ENCODE measurements around the gene NHSL1.

NHSL1 gene, protein sequence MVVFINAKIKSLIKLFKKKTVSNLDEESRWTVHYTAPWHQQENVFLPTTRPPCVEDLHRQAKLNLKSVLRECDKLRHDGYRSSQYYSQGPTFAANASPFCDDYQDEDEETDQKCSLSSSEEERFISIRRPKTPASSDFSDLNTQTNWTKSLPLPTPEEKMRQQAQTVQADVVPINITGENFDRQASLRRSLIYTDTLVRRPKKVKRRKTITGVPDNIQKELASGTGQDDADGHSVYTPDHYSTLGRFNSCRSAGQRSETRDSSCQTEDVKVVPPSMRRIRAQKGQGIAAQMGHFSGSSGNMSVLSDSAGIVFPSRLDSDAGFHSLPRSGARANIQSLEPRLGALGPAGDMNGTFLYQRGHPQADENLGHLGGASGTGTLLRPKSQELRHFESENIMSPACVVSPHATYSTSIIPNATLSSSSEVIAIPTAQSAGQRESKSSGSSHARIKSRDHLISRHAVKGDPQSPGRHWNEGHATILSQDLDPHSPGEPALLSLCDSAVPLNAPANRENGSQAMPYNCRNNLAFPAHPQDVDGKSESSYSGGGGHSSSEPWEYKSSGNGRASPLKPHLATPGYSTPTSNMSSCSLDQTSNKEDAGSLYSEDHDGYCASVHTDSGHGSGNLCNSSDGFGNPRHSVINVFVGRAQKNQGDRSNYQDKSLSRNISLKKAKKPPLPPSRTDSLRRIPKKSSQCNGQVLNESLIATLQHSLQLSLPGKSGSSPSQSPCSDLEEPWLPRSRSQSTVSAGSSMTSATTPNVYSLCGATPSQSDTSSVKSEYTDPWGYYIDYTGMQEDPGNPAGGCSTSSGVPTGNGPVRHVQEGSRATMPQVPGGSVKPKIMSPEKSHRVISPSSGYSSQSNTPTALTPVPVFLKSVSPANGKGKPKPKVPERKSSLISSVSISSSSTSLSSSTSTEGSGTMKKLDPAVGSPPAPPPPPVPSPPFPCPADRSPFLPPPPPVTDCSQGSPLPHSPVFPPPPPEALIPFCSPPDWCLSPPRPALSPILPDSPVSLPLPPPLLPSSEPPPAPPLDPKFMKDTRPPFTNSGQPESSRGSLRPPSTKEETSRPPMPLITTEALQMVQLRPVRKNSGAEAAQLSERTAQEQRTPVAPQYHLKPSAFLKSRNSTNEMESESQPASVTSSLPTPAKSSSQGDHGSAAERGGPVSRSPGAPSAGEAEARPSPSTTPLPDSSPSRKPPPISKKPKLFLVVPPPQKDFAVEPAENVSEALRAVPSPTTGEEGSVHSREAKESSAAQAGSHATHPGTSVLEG (N-terminal part only)

GRCh38 chr6:138499303-138500018 lies at the start of gene NHSL1:
Gene NHSL1, minus strand, starts transcription at chr6:138499494. Its CDS starts 204 bp downstream, at chr6:138499290.
- in situ Hi-C loops (cut with HindIII; ENCODE audit: low sequenced_read_pairs) = no loop called here

- in situ Hi-C loops (cut with HindIII; ENCODE audit: low sequenced_read_pairs) = no loop called here
These were observed 47.5 kb upstream of the NHSL1 start for GRCh38 chr6:138546733-138547185.

- in situ Hi-C loops (cut with HindIII; ENCODE audit: low sequenced_read_pairs) = no loop called here
These were observed 46.3 kb upstream of the NHSL1 start for GRCh38 chr6:138545621-138545980.

DNA sequence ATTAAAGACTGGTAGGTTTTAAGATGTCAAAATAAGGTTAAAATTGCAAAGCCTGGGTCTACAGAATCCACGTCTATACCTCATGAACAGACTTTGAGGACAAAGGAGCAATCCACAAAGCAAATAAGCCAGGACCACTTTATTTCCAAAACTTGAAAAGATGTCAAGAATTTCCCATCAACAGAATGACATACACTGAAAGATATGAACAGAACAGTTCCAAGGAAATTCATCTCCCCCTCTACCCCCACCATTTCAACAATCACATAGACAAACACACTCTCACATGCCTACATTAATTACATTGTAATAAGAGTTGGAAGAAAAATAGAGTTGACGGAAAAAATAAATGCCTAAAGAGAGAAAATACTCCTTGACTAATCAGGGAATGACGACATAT lies 45.2 kb upstream of the NHSL1 start:
- in situ Hi-C loops (cut with HindIII; ENCODE audit: low sequenced_read_pairs) = no loop called here

- in situ Hi-C loops (cut with HindIII; ENCODE audit: low sequenced_read_pairs) = no loop called here
These were observed 44.4 kb upstream of the NHSL1 start for GRCh38 chr6:138543657-138544056.

GRCh38 chr6:138541823-138542481 lies 42.7 kb upstream of the NHSL1 start:
- in situ Hi-C loops (cut with HindIII; ENCODE audit: low sequenced_read_pairs) = no loop called here

DNA sequence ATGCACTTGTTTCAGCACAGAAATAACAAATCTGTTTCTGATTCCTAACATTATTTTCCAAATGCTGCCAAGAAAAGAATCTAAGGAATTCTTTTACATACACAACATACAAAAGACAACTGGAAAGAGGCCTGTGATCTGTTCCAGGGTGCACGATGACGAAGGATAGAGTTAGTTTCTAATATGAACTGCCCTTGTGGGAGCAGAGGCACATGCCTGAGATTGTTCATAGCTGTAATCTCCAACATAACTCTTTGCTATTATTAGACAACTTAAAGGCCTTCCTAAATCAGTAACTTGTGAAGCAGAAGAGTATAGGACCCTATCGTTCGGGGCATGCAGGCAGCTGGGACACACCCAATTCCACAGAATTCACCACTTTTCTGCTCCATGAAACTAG lies 41.2 kb upstream of the NHSL1 start:
- in situ Hi-C loops (cut with HindIII; ENCODE audit: low sequenced_read_pairs) = no loop called here

GRCh38 chr6:138539876-138540275 lies 40.6 kb upstream of the NHSL1 start:
- in situ Hi-C loops (cut with HindIII; ENCODE audit: low sequenced_read_pairs) = no loop called here

GRCh38 chr6:138538390-138539031 lies 39.2 kb upstream of the NHSL1 start:
- in situ Hi-C loops (cut with HindIII; ENCODE audit: low sequenced_read_pairs) = no loop called here

- in situ Hi-C loops (cut with HindIII; ENCODE audit: low sequenced_read_pairs) = no loop called here
These were observed 37.8 kb upstream of the NHSL1 start for GRCh38 chr6:138537106-138537505.

GRCh38 chr6:138535728-138536455 lies 36.6 kb upstream of the NHSL1 start:
- in situ Hi-C loops (cut with HindIII; ENCODE audit: low sequenced_read_pairs) = no loop called here

DNA sequence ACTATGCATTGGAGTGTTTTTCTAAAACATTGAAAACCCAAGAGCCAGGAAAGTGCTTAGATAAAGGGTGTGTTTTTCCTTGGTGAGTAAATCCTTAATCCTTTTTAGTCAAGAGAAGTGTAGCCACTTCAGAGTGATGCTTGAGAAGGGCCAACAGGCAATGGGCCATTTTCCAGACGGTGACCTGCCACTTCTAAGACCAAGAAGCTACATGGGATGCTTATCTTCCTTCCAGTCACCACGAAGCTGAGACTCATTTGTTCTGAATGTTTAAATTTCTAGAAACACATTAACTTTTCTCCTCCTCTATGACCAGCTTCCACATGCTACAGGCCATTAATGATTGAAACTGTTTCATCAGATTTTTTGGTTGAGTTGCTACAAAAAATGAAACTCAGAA lies 34.4 kb upstream of the NHSL1 start:
- in situ Hi-C loops (cut with HindIII; ENCODE audit: low sequenced_read_pairs) = no loop called here

GRCh38 chr6:138531387-138531786 lies 32.1 kb upstream of the NHSL1 start:
- in situ Hi-C loops (cut with HindIII; ENCODE audit: low sequenced_read_pairs) = no loop called here

- in situ Hi-C loops (cut with HindIII; ENCODE audit: low sequenced_read_pairs) = no loop called here
These were observed 30.2 kb upstream of the NHSL1 start for GRCh38 chr6:138529478-138529877.

DNA sequence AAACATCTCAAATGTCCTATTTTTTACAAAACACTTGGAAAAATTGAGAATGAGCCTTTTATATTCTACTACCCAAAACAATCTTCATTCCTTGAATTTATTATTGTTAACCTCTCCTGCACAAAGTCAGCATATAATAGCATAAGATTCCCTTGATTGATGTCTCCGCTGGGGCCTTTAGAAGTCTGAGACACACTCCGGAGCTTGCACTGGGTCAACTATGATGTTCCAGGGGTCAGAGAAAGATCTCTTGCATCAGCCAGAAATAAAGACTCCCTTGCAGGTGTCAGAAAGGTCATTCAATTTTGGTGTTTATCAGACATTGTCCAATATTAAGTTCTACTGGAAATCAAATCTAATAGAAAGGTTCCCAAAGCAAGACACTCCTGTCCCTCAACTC lies 29.7 kb upstream of the NHSL1 start:
- in situ Hi-C loops (cut with HindIII; ENCODE audit: low sequenced_read_pairs) = no loop called here

DNA sequence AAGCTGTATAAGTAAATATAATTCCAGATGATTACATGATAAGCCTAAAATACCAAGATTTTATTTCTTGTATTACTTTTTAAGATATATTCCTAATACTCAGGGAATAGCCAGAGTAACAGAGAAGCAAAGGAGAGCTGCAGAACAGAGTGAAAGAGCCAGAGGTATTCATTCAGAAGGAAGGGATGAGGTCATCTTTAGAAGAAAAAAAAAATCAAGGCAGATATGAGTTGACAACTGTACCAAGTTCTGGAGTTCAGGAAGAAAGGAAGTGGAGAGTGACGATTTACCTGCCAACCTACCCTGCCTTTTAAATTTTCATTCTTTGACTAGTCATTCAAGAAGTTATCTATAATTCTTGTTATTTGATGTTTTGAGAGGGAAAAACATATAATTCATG lies 28.8 kb upstream of the NHSL1 start:
- in situ Hi-C loops (cut with HindIII; ENCODE audit: low sequenced_read_pairs) = no loop called here

GRCh38 chr6:138527411-138528088 lies 28.3 kb upstream of the NHSL1 start:
- in situ Hi-C loops (cut with HindIII; ENCODE audit: low sequenced_read_pairs) = no loop called here

GRCh38 chr6:138526822-138527235 lies 27.5 kb upstream of the NHSL1 start:
- in situ Hi-C loops (cut with HindIII; ENCODE audit: low sequenced_read_pairs) = no loop called here
